ENCODE measurements around the gene SLC25A21.

GRCh38 chr14:36766974-36767373 lies 405.4 kb downstream of the SLC25A21 start:
- TF ChIP-seq CTCF (IDR thresholded peaks at IDR 0.05; ENCODE audit: insufficient read depth, low read length, poor library complexity, severe bottlenecking) = no peak
- TF ChIP-seq EZH2phosphoT487 (conservative IDR thresholded peaks at IDR 0.05; ENCODE audit: low read length) = no peak

Measured in SU-DHL-6 (cell line).